NCI-H345 (cell line): ENCODE results near the gene HESX1.

Experiments
- DNase-seq: peaks from one replicate; lab custom pipeline; 2025; lab: John Stamatoyannopoulos, UW

Gene HESX1

GRCh38 chr3:57168151-57168550 is 31.6 kb downstream of the HESX1 start:
- no peak for DNase-seq

GRCh38 chr3:57166660-57167059 is 33.1 kb downstream of the HESX1 start:
- no peak for DNase-seq

GRCh38 chr3:57165641-57166040 is 34.1 kb downstream of the HESX1 start:
- no peak for DNase-seq

- peak; percentile 78 for DNase-seq
These were observed 34.9 kb downstream of the HESX1 start, which contains the start of gene IL17RD for GRCh38 chr3:57164657-57165573. TSS of gene IL17RD (minus strand) at chr3:57165353. CDS start at chr3:57165286, 67 bp downstream.

GRCh38 chr3:57164217-57164656 is 35.5 kb downstream of the HESX1 start:
- DNase-seq: no peak

- DNase-seq: no peak
These were observed 36.0 kb downstream of the HESX1 start for GRCh38 chr3:57163751-57164150.

- DNase-seq: no peak
These were observed 37.9 kb downstream of the HESX1 start for GRCh38 chr3:57161915-57162314.

GRCh38 chr3:57160765-57161538 is 38.8 kb downstream of the HESX1 start:
- no peak for DNase-seq

GRCh38 chr3:57160076-57160764 is 39.6 kb downstream of the HESX1 start:
- DNase-seq: no peak

GRCh38 chr3:57158813-57159738 is 40.7 kb downstream of the HESX1 start:
- DNase-seq: no peak

- no peak for DNase-seq
These were observed 41.5 kb downstream of the HESX1 start for GRCh38 chr3:57158325-57158724.

GRCh38 chr3:57157545-57157944 is 42.2 kb downstream of the HESX1 start:
- no peak for DNase-seq

GRCh38 chr3:57155310-57155643 is 44.5 kb downstream of the HESX1 start:
- no peak for DNase-seq

- DNase-seq: no peak
These were observed 45.1 kb downstream of the HESX1 start for GRCh38 chr3:57154470-57155309.

- no peak for DNase-seq
These were observed 47.3 kb downstream of the HESX1 start for GRCh38 chr3:57152151-57153143.

- DNase-seq: no peak
These were observed 48.0 kb downstream of the HESX1 start for GRCh38 chr3:57151749-57152148.

GRCh38 chr3:57151021-57151449 is 48.7 kb downstream of the HESX1 start:
- no peak for DNase-seq

- DNase-seq: no peak
These were observed 49.6 kb downstream of the HESX1 start for GRCh38 chr3:57150113-57150581.
